A673 (cell line): ENCODE results near the gene TAS1R2. TPM values are rescaled to one million over a fixed set of nuclear protein-coding genes. Genes with fewer than 3 reads are reported as not detected.
A peak's percentile ranks its signal among the peaks of the same experiment; 100 is the strongest.

Experiments used
- BruUV-seq: library from RNA; stranded (reverse); fragments of 400-500 nt; replicated peaks from 2 replicates; lab custom pipeline; 2021; lab: Mats Ljungman, UMichigan
- CTCF ChIA-PET: fragments of 300-600 bp; sonication (Branson Sonifier 250); formaldehyde crosslinking; loops from one replicate; lab custom pipeline; 2022; ENCODE audit warnings: antibody characterized with exemption; lab: Charles Lee
- POLR2A ChIA-PET: fragments of 300-600 bp; sonication (Branson Sonifier 250); formaldehyde crosslinking; loops from one replicate; lab custom pipeline; 2022; ENCODE audit warnings: antibody characterized with exemption; ENCODE audit not compliant: low non-redundant PET; lab: Charles Lee
- DNase-seq: peaks from one replicate; pipeline ENCODE4 v3.0.0-alpha.2; 2015; ENCODE audit warnings: low spot score
- H3K27ac ChIP-seq: fragments of 200-600 bp; sonication (generic); 2 replicates; pipeline ENCODE4 v1.5.1; 2016; ENCODE audit warnings: mixed run types, low read depth, mild to moderate bottlenecking, mixed read lengths, antibody characterized with exemption, low read length; ENCODE audit not compliant: poor library complexity, severe bottlenecking
- H3K27me3 ChIP-seq: fragments of 200-600 bp; sonication (generic); replicated peaks from 2 replicates; pipeline ENCODE4 v1.6.1; 2017; ENCODE audit warnings: mixed run types, low read depth, mild to moderate bottlenecking, mixed read lengths, antibody characterized with exemption, low read length; ENCODE audit not compliant: insufficient read depth, poor library complexity
- H3K36me3 ChIP-seq: fragments of 200-600 bp; sonication (generic); 2 replicates; pipeline ENCODE4 v1.6.1; 2016; ENCODE audit warnings: mixed run types, mild to moderate bottlenecking, mixed read lengths, antibody characterized with exemption, low read length; ENCODE audit not compliant: insufficient read depth, poor library complexity, severe bottlenecking
- H3K4me1 ChIP-seq: fragments of 200-600 bp; sonication (generic); 2 replicates; pipeline ENCODE4 v1.6.1; 2017; ENCODE audit warnings: mixed run types, mild to moderate bottlenecking, mixed read lengths, antibody characterized with exemption, low read length; ENCODE audit not compliant: insufficient read depth, poor library complexity, severe bottlenecking
- H3K4me3 ChIP-seq: fragments of 200-600 bp; sonication (generic); 2 replicates; pipeline ENCODE4 v1.5.1; 2016; ENCODE audit warnings: low read depth, mixed run types, mild to moderate bottlenecking, mixed read lengths, low read length; ENCODE audit not compliant: poor library complexity, severe bottlenecking
- H3K9me3 ChIP-seq: fragments of 200-600 bp; sonication (generic); 2 replicates; pipeline ENCODE4 v1.6.1; 2016; ENCODE audit warnings: mixed run types, low read depth, mild to moderate bottlenecking, mixed read lengths, antibody characterized with exemption, low read length; ENCODE audit not compliant: poor library complexity, severe bottlenecking
- CTCF ChIP-seq: fragments of 300-800, 200-600 bp; sonication (generic); conservative IDR thresholded peaks from 2 replicates; pipeline ENCODE4 v1.5.1; 2017; ENCODE audit warnings: low read depth, mild to moderate bottlenecking, antibody characterized with exemption, low read length, moderate library complexity, mixed read lengths
- EZH2 ChIP-seq: fragments of 200-600 bp; sonication (generic); IDR thresholded peaks from 2 replicates; pipeline ENCODE4 v1.6.1; 2017; ENCODE audit warnings: borderline replicate concordance, low read depth, mild to moderate bottlenecking, mixed read lengths, antibody characterized with exemption, low read length; ENCODE audit not compliant: poor library complexity, severe bottlenecking
- intact Hi-C: fragments of 100-400 bp; cut with micrococcal nuclease; formaldehyde crosslinking; loops from one replicate; pipeline ENCODE4 v1.10.0; 2022; ENCODE audit not compliant: unreplicated experiment
- total RNA-seq: library from RNA; stranded (reverse); gene quantifications from 2 replicates; pipeline ENCODE4 v1.2.3, GENCODE V29; 2021

TAS1R2 gene
- total RNA-seq, 1 experiment from 2014 or later = not detected

DNA sequence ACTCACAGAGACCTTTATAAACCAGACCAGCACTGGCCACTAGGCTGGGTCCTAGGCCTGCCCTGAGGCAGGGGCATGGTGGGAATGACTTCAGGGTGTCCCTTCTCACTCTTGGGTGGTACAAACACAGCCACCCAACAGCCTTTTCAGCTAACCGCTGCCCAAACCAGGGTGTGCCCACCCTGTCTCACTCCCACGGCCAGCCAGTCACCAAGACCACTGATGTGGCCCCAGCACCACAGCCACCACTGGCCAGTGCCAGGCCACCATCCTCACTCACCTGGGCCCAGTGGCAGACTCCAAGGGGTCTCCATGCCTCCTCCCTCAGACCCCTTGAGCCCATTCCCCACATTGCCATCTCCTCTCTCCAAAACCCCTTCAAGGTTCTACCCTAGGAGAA lies 27.8 kb downstream of the TAS1R2 start:
- no peak for TF ChIP-seq EZH2
- no peak for TF ChIP-seq CTCF
- intact Hi-C loops = no loop called here
- no peak overlapping the region for H3K4me3 ChIP-seq
- H3K27me3 ChIP-seq = peaks cover 5% of the 10 kb centered on the region
- ChIA-PET CTCF (no interaction called here), POLR2A (no interaction called here)
- no peak overlapping the region for H3K27ac ChIP-seq
- H3K9me3 ChIP-seq = no peaks in the 10 kb centered on the region
- no peak for DNase-seq
- BruUV-seq = no TSS peak
- no peaks in the 10 kb centered on the region for H3K4me1 ChIP-seq
- no peaks in the 10 kb centered on the region for H3K36me3 ChIP-seq

DNA sequence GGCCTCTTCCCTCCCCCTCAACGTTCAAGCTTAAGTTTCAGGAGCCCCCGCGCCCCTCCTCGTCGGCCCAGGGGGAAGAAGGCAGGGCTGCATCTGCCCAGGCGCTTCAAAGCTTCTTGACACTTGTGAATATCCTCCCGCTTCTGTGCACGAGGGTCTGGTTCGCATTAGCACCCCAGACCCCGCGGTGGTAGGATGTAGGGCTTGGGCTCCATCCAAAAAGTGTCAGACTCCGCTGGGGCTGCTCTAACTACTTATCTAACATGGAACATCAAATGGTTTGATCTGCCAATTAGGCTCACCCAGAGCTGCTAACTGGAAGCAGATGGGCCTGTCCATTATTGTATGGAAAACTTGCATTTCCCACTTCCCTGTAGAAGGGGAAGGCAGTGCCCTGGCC lies 28.9 kb downstream of the TAS1R2 start:
- TF ChIP-seq CTCF (no peak), EZH2 (no peak)
- CTCF ChIA-PET = interaction anchor here (0.7 kb wide), 1 partner anchor 38 kb away, joined by 4 read pairs; no protein-coding TSS in a partner anchor
- Histone ChIP-seq H3K27ac (no peak overlapping the region), H3K9me3 (no peaks in the 10 kb centered on the region), H3K27me3 (peaks cover 5% of the 10 kb centered on the region), H3K4me1 (no peaks in the 10 kb centered on the region), H3K36me3 (no peaks in the 10 kb centered on the region), H3K4me3 (no peak overlapping the region)
- BruUV-seq = no TSS peak
- intact Hi-C loops = no loop called here
- DNase-seq = peak; percentile 41
- POLR2A ChIA-PET = no interaction called here

- ChIA-PET POLR2A (no interaction called here), CTCF (no interaction called here)
- intact Hi-C loops = no loop called here
- Histone ChIP-seq H3K27me3 (no peaks in the 10 kb centered on the region), H3K4me1 (no peaks in the 10 kb centered on the region), H3K27ac (no peak overlapping the region), H3K4me3 (no peak overlapping the region), H3K9me3 (no peaks in the 10 kb centered on the region), H3K36me3 (no peaks in the 10 kb centered on the region)
- TF ChIP-seq CTCF (no peak), EZH2 (no peak)
- BruUV-seq = no TSS peak
- no peak for DNase-seq
These were observed 29.8 kb downstream of the TAS1R2 start for GRCh38 chr1:18829671-18830070.
